Neural progenitor cell (in vitro differentiated cells): Measurements from ENCODE around the gene NPY1R. TPM values are rescaled to one million over a fixed set of nuclear protein-coding genes. Genes with fewer than 3 reads are reported as not detected.

Source experiments
- DNase-seq: peaks from one replicate; pipeline ENCODE4 v3.0.0-alpha.2; 2016; ENCODE audit warnings: low spot score
- H2AFZ ChIP-seq: fragments of 200-600 bp; sonication (generic); replicated peaks from 2 replicates; pipeline ENCODE4 v1.6.1; 2016; ENCODE audit warnings: antibody characterized with exemption
- H3F3A ChIP-seq: fragments of 200-600 bp; sonication (generic); 2 replicates; pipeline ENCODE4 v1.6.1; 2016; ENCODE audit warnings: antibody characterized with exemption, low read depth
- H3K27ac ChIP-seq: fragments of 200-600 bp; sonication (generic); 2 replicates; pipeline ENCODE4 v1.5.1; 2016; ENCODE audit warnings: mild to moderate bottlenecking
- H3K27me3 ChIP-seq: fragments of 200-600 bp; sonication (generic); 2 replicates; pipeline ENCODE4 v1.6.1; 2016; ENCODE audit warnings: mild to moderate bottlenecking, moderate library complexity
- H3K36me3 ChIP-seq: fragments of 200-600 bp; sonication (generic); 2 replicates; pipeline ENCODE4 v1.5.1; 2016
- H3K4me1 ChIP-seq: fragments of 200-600 bp; sonication (generic); 2 replicates; pipeline ENCODE4 v1.6.1; 2016; ENCODE audit warnings: mixed run types
- H3K4me2 ChIP-seq: fragments of 200-600 bp; sonication (generic); 2 replicates; pipeline ENCODE4 v1.6.1; 2016
- H3K4me3 ChIP-seq: fragments of 200-600 bp; sonication (generic); 2 replicates; pipeline ENCODE4 v1.5.1; 2016
- H3K79me2 ChIP-seq: fragments of 200-600 bp; sonication (generic); 2 replicates; pipeline ENCODE4 v1.6.1; 2016; ENCODE audit warnings: low read depth
- H3K9ac ChIP-seq: fragments of 200-600 bp; sonication (generic); 2 replicates; pipeline ENCODE4 v1.6.1; 2016
- H3K9me3 ChIP-seq: fragments of 200-600 bp; sonication (generic); 2 replicates; pipeline ENCODE4 v1.5.1; 2016; ENCODE audit warnings: low read depth
- H4K20me1 ChIP-seq: fragments of 200-600 bp; sonication (generic); 2 replicates; pipeline ENCODE4 v1.6.1; 2016; ENCODE audit warnings: low read depth
- H3K27ac Mint-ChIP-seq: 3 replicates; pipeline ENCODE4 v1.8.0; 2021; ENCODE audit warnings: mixed read lengths
- H3K27me3 Mint-ChIP-seq: 2 replicates; pipeline ENCODE4 v1.8.0; 2022; ENCODE audit warnings: low read depth, mild to moderate bottlenecking, inconsistent platforms, moderate library complexity, mixed read lengths; ENCODE audit not compliant: insufficient read depth
- H3K36me3 Mint-ChIP-seq: 3 replicates; pipeline ENCODE4 v1.8.0; 2021; ENCODE audit warnings: mixed read lengths
- H3K4me1 Mint-ChIP-seq: 3 replicates; pipeline ENCODE4 v1.8.0; 2021; ENCODE audit warnings: mixed read lengths
- H3K4me3 Mint-ChIP-seq: 3 replicates; pipeline ENCODE4 v1.8.0; 2021; ENCODE audit warnings: mild to moderate bottlenecking, moderate library complexity, mixed read lengths
- H3K9me3 Mint-ChIP-seq: 3 replicates; pipeline ENCODE4 v1.8.0; 2020; ENCODE audit warnings: mixed read lengths
- CTCF ChIP-seq: fragments of 200-600 bp; sonication (generic); IDR thresholded peaks from 2 replicates; pipeline ENCODE4 v1.5.1; 2017; ENCODE audit warnings: antibody characterized with exemption, mild to moderate bottlenecking
- EZH2 ChIP-seq: fragments of 200-600 bp; sonication (generic); IDR thresholded peaks from 2 replicates; pipeline ENCODE4 v1.6.1; 2017; ENCODE audit warnings: antibody characterized with exemption, mild to moderate bottlenecking, moderate library complexity
- EZH2phosphoT487 ChIP-seq: fragments of 200-600 bp; sonication (generic); IDR thresholded peaks from 2 replicates; pipeline ENCODE4 v1.6.1; 2017; ENCODE audit warnings: antibody characterized with exemption
- total RNA-seq: library from RNA; depleted of rRNA; stranded (reverse); fragments of >200 nt; gene quantifications from 2 replicates; pipeline ENCODE4 v1.2.3, GENCODE V29; 2015; ENCODE audit warnings: low replicate concordance

The NPY1R gene
- total RNA-seq, 1 donor from 2014 or later, result 7.9 TPM

GRCh38 chr4:163353054-163353453 is 20.7 kb upstream of the NPY1R start:
- no peak overlapping the region for H3K27ac Mint-ChIP-seq
- Histone ChIP-seq H3K79me2 (no peaks in the 10 kb centered on the region), H2AFZ (no peak overlapping the region), H3K36me3 (no peaks in the 10 kb centered on the region), H3K27me3 (no peaks in the 10 kb centered on the region), H3K4me2 (no peak overlapping the region), H3K9ac (no peak overlapping the region), H3K4me3 (no peak overlapping the region), H3F3A (no peaks in the 10 kb centered on the region), H3K9me3 (no peaks in the 10 kb centered on the region), H4K20me1 (no peaks in the 10 kb centered on the region), H3K4me1 (no peaks in the 10 kb centered on the region), H3K27ac (no peak overlapping the region)
- no peaks in the 10 kb centered on the region for H3K27me3 Mint-ChIP-seq
- H3K4me3 Mint-ChIP-seq, result no peak overlapping the region
- no peaks in the 10 kb centered on the region for H3K36me3 Mint-ChIP-seq
- no peaks in the 10 kb centered on the region for H3K9me3 Mint-ChIP-seq
- no peak for DNase-seq
- H3K4me1 Mint-ChIP-seq, result no peaks in the 10 kb centered on the region
- TF ChIP-seq EZH2, result no peak
- TF ChIP-seq EZH2phosphoT487, result no peak
- TF ChIP-seq CTCF, result no peak

- Histone ChIP-seq H3K27ac (no peak overlapping the region), H4K20me1 (no peaks in the 10 kb centered on the region), H3K79me2 (no peaks in the 10 kb centered on the region), H3K4me2 (no peak overlapping the region), H3F3A (no peaks in the 10 kb centered on the region), H3K4me1 (no peaks in the 10 kb centered on the region), H3K4me3 (no peak overlapping the region), H3K27me3 (peaks cover 7% of the 10 kb centered on the region), H3K9ac (no peak overlapping the region), H3K36me3 (no peaks in the 10 kb centered on the region), H3K9me3 (no peaks in the 10 kb centered on the region), H2AFZ (no peak overlapping the region)
- no peak for DNase-seq
- Mint-ChIP-seq H3K27me3 (no peaks in the 10 kb centered on the region), H3K4me1 (no peaks in the 10 kb centered on the region), H3K9me3 (no peaks in the 10 kb centered on the region), H3K36me3 (no peaks in the 10 kb centered on the region), H3K4me3 (no peak overlapping the region), H3K27ac (no peak overlapping the region)
- TF ChIP-seq CTCF (no peak), EZH2 (no peak), EZH2phosphoT487 (no peak)
Observed at GRCh38 chr4:163350672-163351071, 18.3 kb upstream of the NPY1R start.

GRCh38 chr4:163344147-163345125 is 12.0 kb upstream of the NPY1R start:
- peak overlapping the region; percentile 88 for H3K4me3 Mint-ChIP-seq
- H3K79me2 ChIP-seq, result no peaks in the 10 kb centered on the region
- H3K4me1 ChIP-seq, result peaks cover 6% of the 10 kb centered on the region
- TF ChIP-seq CTCF, result no peak
- peak; percentile 36 for TF ChIP-seq EZH2
- peak; percentile 62 for TF ChIP-seq EZH2phosphoT487
- H3K9me3 ChIP-seq, result no peaks in the 10 kb centered on the region
- DNase-seq, result peak; percentile 76
- H3K4me2 ChIP-seq, result peak overlapping the region; percentile 77
- H3K4me3 ChIP-seq, result peak overlapping the region; percentile 88
- no peaks in the 10 kb centered on the region for H3K36me3 ChIP-seq
- no peaks in the 10 kb centered on the region for H3K36me3 Mint-ChIP-seq
- peaks cover 23% of the 10 kb centered on the region for H3K27me3 Mint-ChIP-seq
- no peaks in the 10 kb centered on the region for H4K20me1 ChIP-seq
- peaks cover 7% of the 10 kb centered on the region for H3K4me1 Mint-ChIP-seq
- no peak overlapping the region for H3K27ac ChIP-seq
- peak overlapping the region; percentile 22 for H3K9ac ChIP-seq
- peaks cover 65% of the 10 kb centered on the region for H3K27me3 ChIP-seq
- H2AFZ ChIP-seq, result peak overlapping the region; percentile 98
- no peak overlapping the region for H3K27ac Mint-ChIP-seq
- no peaks in the 10 kb centered on the region for H3K9me3 Mint-ChIP-seq
- no peaks in the 10 kb centered on the region for H3F3A ChIP-seq
